ENCODE data around the gene KRTAP4-4. TPM values are rescaled to one million over a fixed set of nuclear protein-coding genes. Genes with fewer than 3 reads are reported as not detected.
"Not testable (repeated sequence)": the region's sequence is repeated elsewhere in the genome, so short reads cannot be mapped to it uniquely, and the experiment has no call there.

The KRTAP4-4 gene
- total RNA-seq, 5 donors from 2014 or later (not counting 1 experiment from before 2014, with no cell fraction given): not detected

DNA sequence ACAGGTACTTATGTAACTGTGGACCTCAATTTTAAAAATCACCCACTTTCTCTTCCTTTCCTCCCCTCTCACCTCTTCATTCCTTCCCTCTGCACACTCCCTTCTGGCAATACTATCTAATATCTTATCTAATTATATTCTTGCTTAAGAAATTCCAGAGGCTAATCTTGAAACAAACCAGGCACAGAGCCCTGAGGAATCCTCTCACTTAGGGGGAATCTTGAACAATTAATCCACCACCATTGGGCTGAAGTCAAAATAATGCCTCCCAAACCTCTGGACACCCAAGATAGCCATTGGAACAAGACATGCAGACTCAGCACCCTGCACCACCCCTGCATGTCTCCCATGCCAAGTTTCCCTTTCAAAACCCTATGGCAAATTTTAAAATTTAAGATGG is 19.2 kb downstream of the KRTAP4-4 start:
- Mint-ChIP-seq H3K27ac (no peak overlapping the region), H3K36me3 (peaks cover 12% of the 10 kb centered on the region), H3K9me3 (peaks cover 27 to 34% (median 28%) of the 10 kb centered on the region in 3 donors), H3K4me3 (no peak overlapping the region), H3K4me1 (no peaks in the 10 kb centered on the region), H3K27me3 (peaks cover 0 to 3% of the 10 kb centered on the region in 2 donors)
- H3K27me3 ChIP-seq (replicated peaks in 1 of 2; ENCODE audit: control insufficient read depth in 2 of 2, extremely low read depth in 1 of 2, insufficient read depth in 2 of 2, low read length in 1 of 2): peaks cover 0 to 4% of the 10 kb centered on the region in 2 experiments
- no peaks in the 10 kb centered on the region for H3K9me3 ChIP-seq
- no peaks in the 10 kb centered on the region for H3K36me3 ChIP-seq (ENCODE audit: control insufficient read depth in 2 of 2, extremely low read depth in 1 of 2, insufficient read depth in 1 of 2, low read length in 1 of 2)
- no peak overlapping the region for H3K4me3 ChIP-seq (ENCODE audit: control insufficient read depth in 1 of 2, extremely low read depth in 1 of 2, low read length in 1 of 2)
- H3K27ac ChIP-seq (ENCODE audit: low read length): no peak overlapping the region
- no peak for DNase-seq
- ATAC-seq (replicated peaks in 1 of 4): no peak
- H3K4me1 ChIP-seq (ENCODE audit: control insufficient read depth in 1 of 2, extremely low read depth in 1 of 2, insufficient read depth in 2 of 2, low read length in 2 of 2): no peaks in the 10 kb centered on the region
- CTCF ChIA-PET: interaction anchor here in 1 of 2 donors (0.6 kb wide), 1 partner anchor 608 kb away, joined by 4 read pairs; no protein-coding TSS in a partner anchor
- POLR2A ChIA-PET: no interaction called here

DNA sequence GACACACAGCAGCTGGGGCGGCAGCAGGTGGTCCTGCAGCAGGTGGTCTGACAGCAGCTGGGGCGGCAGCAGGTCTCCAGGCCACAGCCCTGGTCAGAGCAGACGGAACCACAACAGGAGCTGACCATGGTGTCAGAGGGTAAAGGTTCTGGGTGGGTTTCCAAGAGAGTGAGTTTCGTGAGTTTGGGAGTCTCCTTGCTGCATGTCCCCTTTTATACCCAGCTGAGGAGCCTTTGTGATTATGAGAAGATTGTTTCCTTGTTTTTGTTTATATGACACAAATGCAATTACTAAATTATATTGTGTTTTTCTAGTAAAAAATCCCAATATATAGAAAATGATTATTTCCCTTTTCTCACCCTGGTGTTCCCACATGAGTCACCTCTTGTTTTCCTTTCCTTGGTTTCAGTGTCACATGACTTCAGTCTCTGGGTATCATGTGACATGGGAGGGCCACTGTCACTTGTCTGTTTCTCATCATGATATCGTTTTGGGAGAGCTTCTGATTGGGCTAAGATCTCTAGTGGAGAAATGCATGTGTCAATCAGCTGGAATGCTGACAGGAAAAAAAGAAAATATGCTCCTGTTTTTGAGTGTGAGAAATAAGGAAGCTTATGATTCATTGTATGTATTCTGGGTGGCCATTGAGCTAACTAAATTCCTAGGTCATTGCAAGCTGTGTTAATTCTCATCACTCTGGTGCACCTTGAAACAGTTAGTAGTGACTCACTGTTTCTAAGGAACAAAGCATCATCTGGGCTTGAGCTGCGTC is 20.0 kb downstream of the KRTAP4-4 start, which contains the start of gene KRTAP4-6:
Gene KRTAP4-6 (minus strand): TSS at position 185 of the 772 bp plus-strand sequence. CDS start 57 bp downstream, at position 128.
- ChIA-PET CTCF (no interaction called here), POLR2A (no interaction called here)
- H3K4me1 Mint-ChIP-seq: no peaks in the 10 kb centered on the region
- DNase-seq (no peak), ATAC-seq (replicated peaks in 1 of 4) (no peak)
- H3K27ac Mint-ChIP-seq: no peak within 1 kb of the TSS
- H3K36me3 ChIP-seq (ENCODE audit: control insufficient read depth in 2 of 2, extremely low read depth in 1 of 2, insufficient read depth in 1 of 2, low read length in 1 of 2): no peaks in the 10 kb centered on the region
- peaks cover 0 to 4% of the 10 kb centered on the region in 2 experiments for H3K27me3 ChIP-seq (replicated peaks in 1 of 2; ENCODE audit: control insufficient read depth in 2 of 2, extremely low read depth in 1 of 2, insufficient read depth in 2 of 2, low read length in 1 of 2)
- H3K9me3 ChIP-seq: no peaks in the 10 kb centered on the region
- H3K4me1 ChIP-seq (ENCODE audit: control insufficient read depth in 1 of 2, extremely low read depth in 1 of 2, insufficient read depth in 2 of 2, low read length in 2 of 2): no peaks in the 10 kb centered on the region
- WGBS (ENCODE audit: insufficient coverage): 74% methylated on average over 2 of the region's 6 CpGs
- H3K9me3 Mint-ChIP-seq: peaks cover 27 to 34% (median 28%) of the 10 kb centered on the region in 3 donors
- H3K27ac ChIP-seq (ENCODE audit: low read length): no peak within 1 kb of the TSS
- no peak within 1 kb of the TSS for H3K4me3 Mint-ChIP-seq
- H3K27me3 Mint-ChIP-seq: peaks cover 0 to 3% of the 10 kb centered on the region in 2 donors
- H3K36me3 Mint-ChIP-seq: peaks cover 12% of the 10 kb centered on the region
- H3K4me3 ChIP-seq (ENCODE audit: control insufficient read depth in 1 of 2, extremely low read depth in 1 of 2, low read length in 1 of 2): peak within 1 kb of the TSS in 1 of 2 donors; percentile 3

GRCh38 chr17:41139865-41140264 is 20.7 kb downstream of the KRTAP4-4 start:
- H3K4me1 Mint-ChIP-seq; H3K27me3 ChIP-seq (replicated peaks in 1 of 2; ENCODE audit: control insufficient read depth in 2 of 2, extremely low read depth in 1 of 2, insufficient read depth in 2 of 2, low read length in 1 of 2); H3K36me3 ChIP-seq (ENCODE audit: control insufficient read depth in 2 of 2, extremely low read depth in 1 of 2, insufficient read depth in 1 of 2, low read length in 1 of 2); H3K27ac ChIP-seq (ENCODE audit: low read length); POLR2A ChIA-PET; H3K4me1 ChIP-seq (ENCODE audit: control insufficient read depth in 1 of 2, extremely low read depth in 1 of 2, insufficient read depth in 2 of 2, low read length in 2 of 2); H3K4me3 Mint-ChIP-seq; DNase-seq; H3K27me3 Mint-ChIP-seq; H3K27ac Mint-ChIP-seq; CTCF ChIA-PET; H3K9me3 ChIP-seq; ATAC-seq (replicated peaks in 1 of 4): not testable (repeated sequence)
- peaks cover 12% of the 10 kb centered on the region for H3K36me3 Mint-ChIP-seq
- H3K4me3 ChIP-seq (ENCODE audit: control insufficient read depth in 1 of 2, extremely low read depth in 1 of 2, low read length in 1 of 2): peak overlapping the region in 1 of 2 donors; percentile 3
- peaks cover 27 to 34% (median 28%) of the 10 kb centered on the region in 3 donors for H3K9me3 Mint-ChIP-seq
- 87% methylated on average over 12 of the region's 12 CpGs for WGBS (ENCODE audit: insufficient coverage)

DNA sequence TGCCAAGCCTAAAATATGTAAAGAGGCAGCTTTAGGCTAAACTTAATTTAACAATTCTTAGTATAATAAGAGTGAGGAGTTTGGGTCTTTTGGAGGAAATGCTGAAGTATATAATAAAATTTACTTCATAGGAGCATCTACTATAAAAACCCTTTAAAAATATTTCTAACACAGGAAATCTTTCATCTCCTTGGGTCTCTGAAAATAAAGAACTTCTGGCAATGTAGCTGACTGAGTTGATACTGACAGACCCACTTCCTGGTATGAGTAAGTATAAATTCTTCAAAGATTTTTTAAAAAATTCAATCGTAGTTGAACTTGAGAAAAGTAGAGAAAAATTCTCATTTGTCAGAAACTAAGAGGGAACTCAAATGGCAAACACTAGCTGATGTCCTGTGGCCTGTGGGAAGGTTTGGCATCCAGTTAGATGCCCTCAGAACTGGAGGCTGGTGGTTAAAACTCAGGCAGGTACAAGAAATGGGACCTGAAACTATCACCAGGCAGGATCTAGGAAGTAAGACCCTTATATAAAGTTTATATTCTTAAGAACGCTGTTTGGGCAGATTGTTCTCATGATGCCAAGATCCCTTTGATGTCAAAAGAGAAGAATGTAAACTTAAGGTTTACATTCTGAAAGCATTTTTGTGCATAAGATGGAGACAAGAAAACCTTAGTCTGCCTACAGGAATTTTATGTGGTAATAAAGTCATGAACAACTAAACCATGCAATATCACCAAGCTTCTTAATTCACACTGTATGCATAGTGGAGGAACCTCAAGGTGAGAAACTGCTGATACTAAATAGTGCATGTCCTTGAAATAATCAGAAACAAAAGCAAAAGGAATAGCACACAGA is 26.4 kb downstream of the KRTAP4-4 start:
- H3K27ac Mint-ChIP-seq: peak overlapping the region; percentile 54 to 69
- H3K27me3 Mint-ChIP-seq: no peaks in the 10 kb centered on the region
- no CpG with 5 or more reads among the region's 2 CpGs for WGBS (ENCODE audit: insufficient coverage)
- no peak overlapping the region for H3K4me3 ChIP-seq (ENCODE audit: control insufficient read depth in 1 of 2, extremely low read depth in 1 of 2, low read length in 1 of 2)
- H3K27me3 ChIP-seq (replicated peaks in 1 of 2; ENCODE audit: control insufficient read depth in 2 of 2, extremely low read depth in 1 of 2, insufficient read depth in 2 of 2, low read length in 1 of 2): no peaks in the 10 kb centered on the region
- H3K27ac ChIP-seq (ENCODE audit: low read length): peak overlapping the region; percentile 40
- peaks cover 5 to 14% of the 10 kb centered on the region in 2 experiments for H3K4me1 ChIP-seq (ENCODE audit: control insufficient read depth in 1 of 2, extremely low read depth in 1 of 2, insufficient read depth in 2 of 2, low read length in 2 of 2)
- H3K36me3 ChIP-seq (ENCODE audit: control insufficient read depth in 2 of 2, extremely low read depth in 1 of 2, insufficient read depth in 1 of 2, low read length in 1 of 2): no peaks in the 10 kb centered on the region
- peak in 2 of 4 experiments; percentile 58 to 79 for ATAC-seq (replicated peaks in 1 of 4)
- peaks cover 4 to 6% (median 5%) of the 10 kb centered on the region in 3 donors for H3K9me3 Mint-ChIP-seq
- H3K4me3 Mint-ChIP-seq: peak overlapping the region in 1 of 3 donors; percentile 45
- peak in 1 of 35 experiments; percentile 21 for DNase-seq
- no peaks in the 10 kb centered on the region for H3K9me3 ChIP-seq
- CTCF ChIA-PET: interaction anchor here in 1 of 2 donors (1.0 kb wide), 1 partner anchor 10 kb away, joined by 3 read pairs; the partner anchor contains the start of gene KRTAP4-12
- POLR2A ChIA-PET: interaction anchor here in 1 of 2 donors (1.0 kb wide), 1 partner anchor 554 kb away, joined by 3 read pairs; no protein-coding TSS in a partner anchor
- peaks cover 3 to 46% (median 25%) of the 10 kb centered on the region in 3 donors for H3K4me1 Mint-ChIP-seq
- peaks cover 3% of the 10 kb centered on the region for H3K36me3 Mint-ChIP-seq

DNA sequence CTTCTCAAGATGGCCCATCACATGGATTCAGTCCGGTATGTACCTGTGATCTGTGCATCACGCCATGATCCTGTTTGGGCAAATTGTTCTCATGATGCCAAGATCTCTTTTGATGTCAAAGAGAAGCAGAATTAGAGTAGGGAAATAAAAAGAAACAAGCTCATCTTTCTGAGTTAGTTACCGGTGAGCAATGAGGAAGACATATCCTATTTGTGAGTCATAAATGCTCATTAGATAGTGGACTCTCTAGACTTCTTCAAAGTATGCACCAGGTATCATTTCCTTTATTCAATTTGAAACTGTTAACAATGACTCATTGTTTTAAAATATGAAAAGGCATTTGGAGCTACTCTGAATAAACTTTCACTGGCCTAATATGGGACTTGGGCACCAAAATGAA is 28.6 kb downstream of the KRTAP4-4 start:
- ChIA-PET POLR2A (interaction anchor here in 1 of 2 donors (0.6 kb wide), 1 partner anchor 9 kb away, joined by 3 read pairs; no protein-coding TSS in a partner anchor), CTCF (no interaction called here)
- Histone ChIP-seq H3K27ac (ENCODE audit: low read length) (no peak overlapping the region), H3K27me3 (replicated peaks in 1 of 2; ENCODE audit: control insufficient read depth in 2 of 2, extremely low read depth in 1 of 2, insufficient read depth in 2 of 2, low read length in 1 of 2) (no peaks in the 10 kb centered on the region), H3K36me3 (ENCODE audit: control insufficient read depth in 2 of 2, extremely low read depth in 1 of 2, insufficient read depth in 1 of 2, low read length in 1 of 2) (no peaks in the 10 kb centered on the region), H3K9me3 (no peaks in the 10 kb centered on the region), H3K4me1 (ENCODE audit: control insufficient read depth in 1 of 2, extremely low read depth in 1 of 2, insufficient read depth in 2 of 2, low read length in 2 of 2) (peaks cover 5 to 14% of the 10 kb centered on the region in 2 experiments), H3K4me3 (ENCODE audit: control insufficient read depth in 1 of 2, extremely low read depth in 1 of 2, low read length in 1 of 2) (no peak overlapping the region)
- Mint-ChIP-seq H3K4me1 (peaks cover 3 to 50% (median 34%) of the 10 kb centered on the region in 3 donors), H3K9me3 (peaks cover 0 to 2% (median 1%) of the 10 kb centered on the region in 3 donors), H3K36me3 (no peaks in the 10 kb centered on the region), H3K4me3 (no peak overlapping the region), H3K27ac (no peak overlapping the region), H3K27me3 (no peaks in the 10 kb centered on the region)
- no CpG with 5 or more reads among the region's 3 CpGs for WGBS (ENCODE audit: insufficient coverage)
- DNase-seq (no peak), ATAC-seq (replicated peaks in 1 of 4) (no peak)

DNA sequence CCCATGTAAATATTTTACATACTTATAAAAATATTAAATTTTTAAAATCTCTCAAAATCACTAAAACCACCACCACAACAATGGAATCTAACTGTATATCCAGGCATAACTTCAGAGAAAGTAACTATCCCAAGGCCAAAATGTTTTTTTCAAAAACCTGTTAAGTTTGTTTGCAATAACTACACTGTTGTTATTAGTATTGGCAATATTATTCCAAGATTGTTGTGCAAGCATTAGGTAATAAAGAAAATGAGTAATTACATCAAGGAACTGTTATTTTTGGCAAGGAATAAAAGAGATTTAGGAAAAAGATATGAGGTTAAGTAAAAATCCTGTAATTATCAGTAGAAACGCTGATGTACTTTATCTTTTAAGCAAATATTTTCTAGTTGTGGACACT is 33.2 kb downstream of the KRTAP4-4 start:
- WGBS (ENCODE audit: insufficient coverage): no CpG with 5 or more reads among the region's 1 CpG
- POLR2A ChIA-PET: no interaction called here
- H3K9me3 Mint-ChIP-seq: peaks cover 0 to under 1% (median 0%) of the 10 kb centered on the region in 3 donors
- no peaks in the 10 kb centered on the region for H3K27me3 Mint-ChIP-seq
- no peak overlapping the region for H3K4me3 Mint-ChIP-seq
- H3K27ac Mint-ChIP-seq: no peak overlapping the region
- no peaks in the 10 kb centered on the region for H3K27me3 ChIP-seq (replicated peaks in 1 of 2; ENCODE audit: control insufficient read depth in 2 of 2, extremely low read depth in 1 of 2, insufficient read depth in 2 of 2, low read length in 1 of 2)
- DNase-seq (no peak), ATAC-seq (replicated peaks in 1 of 4) (no peak)
- H3K9me3 ChIP-seq: no peaks in the 10 kb centered on the region
- peaks cover 13 to 21% of the 10 kb centered on the region in 2 experiments for H3K4me1 ChIP-seq (ENCODE audit: control insufficient read depth in 1 of 2, extremely low read depth in 1 of 2, insufficient read depth in 2 of 2, low read length in 2 of 2)
- CTCF ChIA-PET: no interaction called here
- no peaks in the 10 kb centered on the region for H3K36me3 Mint-ChIP-seq
- no peak overlapping the region for H3K4me3 ChIP-seq (ENCODE audit: control insufficient read depth in 1 of 2, extremely low read depth in 1 of 2, low read length in 1 of 2)
- peaks cover 32 to 72% (median 64%) of the 10 kb centered on the region in 3 donors for H3K4me1 Mint-ChIP-seq
- H3K27ac ChIP-seq (ENCODE audit: low read length): no peak overlapping the region
- no peaks in the 10 kb centered on the region for H3K36me3 ChIP-seq (ENCODE audit: control insufficient read depth in 2 of 2, extremely low read depth in 1 of 2, insufficient read depth in 1 of 2, low read length in 1 of 2)
